Aorta (tissue), 5 donors: ENCODE measurements around the gene CITED2. TPM values are rescaled to one million over a fixed set of nuclear protein-coding genes. Genes with fewer than 3 reads are reported as not detected.
A peak's percentile ranks its signal among the peaks of the same experiment; 100 is the strongest.

Source experiments
- ATAC-seq: fragments of 200-7000 bp; cut with Tn5 transposase; one replicate; pipeline ENCODE4 v1.9.1; 2022; ENCODE audit warnings: moderate library complexity; ENCODE audit not compliant: low FRiP score
- DNase-seq, 2 donors: peaks; one replicate each; pipeline ENCODE4 v3.0.0-alpha.2; 2020
- H3K27ac ChIP-seq, 2 donors: one replicate each; pipeline ENCODE4 v1.5.1; 2013; ENCODE audit warnings: low read length in 2 of 2, mild to moderate bottlenecking in 2 of 2, moderate library complexity in 2 of 2, control low read depth in 1 of 2, inconsistent platforms in 1 of 2, low read depth in 1 of 2
- H3K27me3 ChIP-seq, 2 donors: one replicate each; pipeline ENCODE4 v1.6.1; 2013; ENCODE audit warnings: control low read depth in 1 of 2, low read length in 1 of 2, mild to moderate bottlenecking in 1 of 2, moderate library complexity in 1 of 2; ENCODE audit not compliant: insufficient read depth in 2 of 2, control insufficient read depth in 1 of 2
- H3K36me3 ChIP-seq, 2 donors: one replicate each; pipeline ENCODE4 v1.6.1; 2013; ENCODE audit warnings: control low read depth in 1 of 2, low read length in 1 of 2, mild to moderate bottlenecking in 1 of 2; ENCODE audit not compliant: insufficient read depth in 2 of 2, control insufficient read depth in 1 of 2
- H3K4me1 ChIP-seq, 2 donors: one replicate each; pipeline ENCODE4 v1.6.1; 2013; ENCODE audit warnings: low read length in 2 of 2, control low read depth in 1 of 2, mild to moderate bottlenecking in 1 of 2, moderate library complexity in 1 of 2; ENCODE audit not compliant: insufficient read depth in 2 of 2, control insufficient read depth in 1 of 2
- H3K4me3 ChIP-seq, 2 donors: one replicate each; pipeline ENCODE4 v1.5.1; 2013; ENCODE audit warnings: low read length in 2 of 2, control low read depth in 1 of 2, mild to moderate bottlenecking in 1 of 2
- H3K9me3 ChIP-seq: one replicate; pipeline ENCODE4 v1.6.1; 2013; ENCODE audit warnings: mild to moderate bottlenecking, low read length; ENCODE audit not compliant: control insufficient read depth
- WGBS, 2 donors: extraction: QIAGEN DNeasy Blood & Tissue Kit; methylation state at CpG; one replicate each; pipeline ENCODE4 v1.1.7; 2013; 5-methylcytosine and 5-hydroxymethylcytosine counted together
- intact Hi-C, 2 donors: fragments of 100-400 bp; cut with DNase I; formaldehyde crosslinking; loops; one replicate each; pipeline versions ENCODE4 v1.14.2 to v1.15.0; 2022
- polyA plus RNA-seq, 2 donors: library from polyadenylated mRNA; stranded (reverse); fragments of 200-250 nt; gene quantifications; one replicate each; pipeline ENCODE4 v1.2.3, GENCODE V29; 2013
- total RNA-seq, 2 donors: library from RNA; stranded (reverse); fragmentation: NEBNext Ultra II Directional; extraction: Animal tissue kit (Norgen Biotek cat#: 25700); gene quantifications; one replicate each; pipeline ENCODE4 v1.2.1, GENCODE V29; 2021
- donor health status: healthy with polysubstance abuse.
- donor health status: Bipolar disorder and iron deficiency.
- donor health status: DM: no; HTN: no; CAD: no.
- donor health status: DM: no; HTN: no; CAD: no.
- donor health status: DM: yes; HTN: yes; CAD: no.

The CITED2 gene
- total and polyA plus RNA-seq, 4 donors: 19.3 to 64.1 (median 53.5) TPM

DNA sequence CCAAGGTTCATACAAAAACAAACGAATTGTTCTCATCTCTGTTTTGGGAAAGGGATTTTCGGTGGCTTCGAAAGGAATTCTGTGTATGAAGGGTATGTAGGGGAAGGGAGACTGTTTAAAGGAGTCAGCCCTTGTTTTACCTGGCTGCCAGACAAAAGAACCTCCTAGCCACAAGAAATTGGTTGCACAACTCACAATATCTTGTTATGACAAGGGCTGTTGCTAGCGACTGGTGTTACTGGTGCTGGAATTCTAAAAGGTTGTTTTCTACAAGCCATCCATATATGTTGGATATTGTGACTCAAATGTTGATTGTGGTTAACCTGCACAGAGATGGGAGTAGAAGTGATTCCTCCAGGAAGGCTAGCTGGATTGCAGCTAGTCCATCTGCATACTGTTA is 34.6 kb upstream of the CITED2 start:
- intact Hi-C loops: no loop called here
- H3K36me3 ChIP-seq: no peaks in the 10 kb centered on the region
- H3K9me3 ChIP-seq: no peaks in the 10 kb centered on the region
- H3K27ac ChIP-seq: no peak overlapping the region
- no peak for DNase-seq
- ATAC-seq: peak; percentile 19
- WGBS, 2 donors: 13 to 15% methylated on average over 4 of the region's 4 CpGs
- H3K4me3 ChIP-seq: no peak overlapping the region
- no peaks in the 10 kb centered on the region for H3K4me1 ChIP-seq
- H3K27me3 ChIP-seq: no peaks in the 10 kb centered on the region

DNA sequence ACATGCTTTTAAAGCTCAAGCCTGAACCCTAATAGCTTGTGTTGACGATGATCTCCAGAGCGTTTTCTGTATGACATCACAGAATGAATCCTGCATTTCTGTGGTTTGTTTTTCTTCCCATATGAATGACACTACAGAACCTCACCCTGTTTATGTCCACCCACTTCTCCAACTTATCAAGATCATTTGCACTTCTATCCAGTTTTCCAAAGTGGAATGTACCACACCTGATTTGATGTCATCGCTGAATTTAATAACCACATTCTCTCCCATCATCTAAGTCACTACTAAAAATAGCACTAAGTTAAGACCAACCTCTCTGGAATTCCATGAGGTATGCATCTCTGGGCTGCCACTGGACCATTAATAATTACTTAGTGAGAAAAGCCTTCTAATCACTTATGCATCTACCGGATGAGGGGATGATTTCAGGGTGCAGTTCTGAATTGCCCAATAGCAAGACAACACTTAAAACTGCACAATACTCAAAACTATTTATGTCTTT is 33.3 kb upstream of the CITED2 start:
- Histone ChIP-seq H3K36me3 (no peaks in the 10 kb centered on the region), H3K9me3 (no peaks in the 10 kb centered on the region), H3K4me1 (no peaks in the 10 kb centered on the region), H3K4me3 (no peak overlapping the region), H3K27ac (no peak overlapping the region), H3K27me3 (no peaks in the 10 kb centered on the region)
- 64 to 65% methylated on average over 4 of the region's 4 CpGs for WGBS, 2 donors
- intact Hi-C loops: no loop called here
- DNase-seq (no peak), ATAC-seq (no peak)

DNA sequence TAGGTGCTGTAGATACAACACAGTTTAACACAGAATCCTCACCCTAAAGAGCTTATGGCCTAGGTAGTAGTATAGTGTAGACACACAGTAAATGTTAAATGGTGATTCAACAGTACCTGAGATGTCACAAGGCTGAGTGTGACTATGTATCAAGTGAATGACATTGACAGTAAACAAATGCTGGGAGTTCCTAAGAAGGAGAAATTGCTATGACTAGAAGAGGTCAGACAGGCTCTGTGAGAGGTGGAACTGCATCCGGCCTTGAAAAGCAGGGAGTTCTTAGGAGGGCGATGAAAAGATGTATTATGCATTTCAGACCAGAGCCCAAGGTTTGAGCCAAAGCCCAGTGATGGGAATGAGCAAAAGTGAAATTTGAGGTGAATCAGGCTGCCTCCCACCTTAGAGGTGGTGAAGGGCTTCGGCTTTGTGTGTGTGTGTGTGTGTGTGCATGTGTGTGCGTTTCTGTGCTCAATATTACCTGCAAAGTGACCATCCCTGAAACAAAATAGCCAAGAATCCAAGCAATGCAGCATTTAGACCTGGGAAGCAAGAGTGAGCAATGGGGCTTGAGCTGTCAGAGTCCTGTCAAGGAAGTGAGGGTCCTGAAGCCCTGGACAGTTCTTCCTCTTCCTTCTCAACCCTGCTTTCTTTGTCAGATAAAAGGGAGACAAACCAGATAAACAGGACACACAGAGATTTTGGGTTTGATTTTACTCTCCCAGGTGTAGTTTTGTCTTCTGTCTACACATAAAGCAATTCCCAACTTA is 32.3 kb upstream of the CITED2 start:
- no peaks in the 10 kb centered on the region for H3K9me3 ChIP-seq
- no peak for ATAC-seq
- WGBS, 2 donors: 89 to 90% methylated on average over 4 of the region's 4 CpGs
- H3K27me3 ChIP-seq: no peaks in the 10 kb centered on the region
- no peak overlapping the region for H3K4me3 ChIP-seq
- intact Hi-C loops: no loop called here
- H3K27ac ChIP-seq: no peak overlapping the region
- no peak for DNase-seq
- H3K36me3 ChIP-seq: no peaks in the 10 kb centered on the region
- H3K4me1 ChIP-seq: no peaks in the 10 kb centered on the region

DNA sequence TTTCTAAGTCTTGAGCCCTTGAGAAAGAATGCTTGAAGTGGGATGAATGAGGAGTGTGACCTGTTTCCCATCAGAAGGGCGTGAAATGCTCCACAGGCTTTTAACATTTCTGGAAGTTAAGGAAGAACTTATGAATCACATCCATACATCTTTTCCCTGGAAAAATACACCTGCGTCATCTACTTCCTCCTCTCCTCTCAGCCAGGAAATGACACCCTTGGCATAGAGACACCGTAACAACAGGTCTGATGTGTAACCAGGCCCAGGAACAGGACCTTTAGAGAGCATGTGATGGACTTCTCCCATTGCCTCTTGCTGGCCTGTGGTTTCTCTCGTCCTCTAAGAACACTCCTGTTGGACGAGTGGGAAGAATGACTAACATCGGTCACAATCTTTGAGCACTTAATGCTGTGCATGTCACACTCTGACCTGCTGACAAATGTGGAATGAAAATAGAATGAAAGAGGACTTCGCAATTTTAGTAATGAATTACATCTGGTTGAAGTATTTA is 28.5 kb upstream of the CITED2 start:
- H3K27ac ChIP-seq: no peak overlapping the region

DNA sequence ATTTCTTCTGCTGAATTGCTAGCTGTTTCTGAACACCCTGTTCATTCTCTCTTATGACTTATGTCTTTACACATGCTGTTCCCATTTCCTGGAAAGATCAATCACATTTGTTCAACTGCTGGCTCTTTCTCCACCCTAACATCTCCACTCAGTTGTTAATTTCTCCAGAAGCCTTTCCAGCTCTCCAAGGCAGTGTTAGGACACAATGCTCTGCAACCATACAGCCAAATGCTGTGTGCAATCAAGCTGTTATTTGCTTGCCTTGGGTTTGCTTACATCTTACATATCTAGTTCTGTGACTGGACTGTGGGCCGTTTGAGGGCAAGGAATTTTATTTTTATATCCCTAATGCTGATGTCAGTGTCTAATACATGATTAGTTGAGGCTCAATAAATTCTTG is 24.2 kb upstream of the CITED2 start:
- H3K36me3 ChIP-seq: no peaks in the 10 kb centered on the region
- no peaks in the 10 kb centered on the region for H3K4me1 ChIP-seq
- ATAC-seq (no peak), DNase-seq (no peak)
- no peak overlapping the region for H3K27ac ChIP-seq
- intact Hi-C loops: no loop called here
- H3K27me3 ChIP-seq: no peaks in the 10 kb centered on the region
- no peak overlapping the region for H3K4me3 ChIP-seq
- no peaks in the 10 kb centered on the region for H3K9me3 ChIP-seq
- 46 to 59% methylated on average over 1 of the region's 1 CpG for WGBS, 2 donors

More for the DNA sequence above, 28.5 kb upstream of the CITED2 start:
- H3K9me3 ChIP-seq: no peaks in the 10 kb centered on the region
- no peaks in the 10 kb centered on the region for H3K27me3 ChIP-seq
- intact Hi-C loops: no loop called here
- 75 to 79% methylated on average over 7 of the region's 7 CpGs for whole genome bisulfite sequencing, 2 donors
- H3K4me3 ChIP-seq: no peak overlapping the region
- DNase-seq (no peak), ATAC-seq (no peak)
- H3K36me3 ChIP-seq: no peaks in the 10 kb centered on the region
- no peaks in the 10 kb centered on the region for H3K4me1 ChIP-seq

DNA sequence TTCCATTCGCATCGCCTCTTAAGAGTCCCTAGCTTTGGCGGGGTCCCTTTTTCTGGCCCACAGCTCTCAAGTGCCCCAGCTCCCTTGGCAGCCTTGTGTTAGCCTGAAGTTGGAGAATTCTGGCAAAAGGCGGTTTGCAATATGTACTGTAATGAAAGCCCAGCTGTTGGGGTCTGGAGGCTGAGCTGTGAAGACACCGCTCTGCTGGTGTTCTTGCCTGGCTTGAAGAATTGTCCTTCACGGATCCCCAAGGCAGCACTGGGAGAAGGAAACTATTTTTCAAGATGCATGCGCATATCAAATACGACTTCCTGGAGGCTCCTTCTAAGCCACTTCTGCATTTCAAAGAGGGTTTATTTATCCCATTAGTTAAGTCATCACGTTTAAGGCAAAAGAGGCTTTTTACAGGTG is 21.4 kb upstream of the CITED2 start:
- Histone ChIP-seq H3K27me3 (no peaks in the 10 kb centered on the region), H3K9me3 (no peaks in the 10 kb centered on the region), H3K4me3 (no peak overlapping the region), H3K36me3 (no peaks in the 10 kb centered on the region), H3K4me1 (no peaks in the 10 kb centered on the region), H3K27ac (no peak overlapping the region)
- intact Hi-C loops: no loop called here
- WGBS, 2 donors: 69 to 76% methylated on average over 9 of the region's 9 CpGs
- no peak for ATAC-seq
- DNase-seq: no peak

DNA sequence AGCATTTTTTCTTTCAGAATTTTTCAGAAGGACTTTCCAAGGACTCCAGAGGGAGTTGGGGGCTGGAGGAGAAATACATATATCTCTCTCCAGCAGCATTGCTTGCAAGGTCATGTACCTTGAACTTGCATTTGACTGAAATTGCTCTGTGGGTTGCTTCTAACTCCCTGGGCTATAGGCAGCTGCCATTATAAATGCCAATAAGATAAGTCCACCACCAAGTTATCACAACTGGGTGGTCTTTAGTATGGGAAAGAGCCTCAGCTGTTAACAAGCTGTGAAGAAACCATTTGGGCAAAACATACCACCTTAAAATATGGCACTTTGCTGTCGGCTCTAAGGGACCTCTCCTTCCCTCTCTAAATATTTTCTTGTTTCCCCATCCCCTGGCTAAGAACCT is 20.9 kb upstream of the CITED2 start:
- DNase-seq: no peak
- ATAC-seq: no peak
- Histone ChIP-seq H3K27ac (no peak overlapping the region), H3K4me3 (no peak overlapping the region), H3K27me3 (no peaks in the 10 kb centered on the region), H3K9me3 (no peaks in the 10 kb centered on the region), H3K4me1 (no peaks in the 10 kb centered on the region), H3K36me3 (no peaks in the 10 kb centered on the region)
- 65 to 81% methylated on average over 1 of the region's 1 CpG for WGBS, 2 donors
- intact Hi-C loops: no loop called here

DNA sequence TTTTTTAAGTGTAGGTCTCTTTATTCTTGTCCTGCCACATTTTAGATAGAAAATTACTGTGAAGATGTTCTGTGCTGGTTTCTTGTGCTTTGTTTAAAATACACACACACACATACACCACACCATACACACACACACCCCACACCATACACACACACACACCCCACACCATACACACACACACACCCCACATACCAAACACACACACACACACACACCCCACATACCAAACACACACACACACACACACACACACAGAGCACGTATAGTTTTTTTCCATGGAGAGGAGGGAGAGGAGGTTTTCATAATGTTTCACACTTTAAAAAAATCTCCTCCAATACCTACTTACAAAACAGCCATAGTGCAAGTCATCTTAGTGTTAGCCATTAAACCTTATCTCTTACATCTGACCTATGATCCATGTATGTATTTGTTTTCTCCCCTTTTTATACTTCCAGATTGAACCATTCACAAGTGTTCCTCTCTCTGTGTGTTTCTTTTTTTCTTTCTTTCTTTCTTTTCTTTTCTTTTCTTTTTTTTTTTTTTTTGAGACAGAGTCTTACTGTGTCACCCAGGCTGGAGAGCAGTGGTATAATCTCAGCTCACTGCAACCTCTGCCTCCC is 19.7 kb upstream of the CITED2 start:
- intact Hi-C loops: no loop called here
- 69 to 91% methylated on average over 1 of the region's 1 CpG for WGBS, 2 donors
- DNase-seq: no peak
- no peaks in the 10 kb centered on the region for H3K27me3 ChIP-seq
- H3K4me1 ChIP-seq: no peaks in the 10 kb centered on the region
- no peak for ATAC-seq
- H3K9me3 ChIP-seq: no peaks in the 10 kb centered on the region
- H3K36me3 ChIP-seq: no peaks in the 10 kb centered on the region
- H3K4me3 ChIP-seq: no peak overlapping the region
- no peak overlapping the region for H3K27ac ChIP-seq

DNA sequence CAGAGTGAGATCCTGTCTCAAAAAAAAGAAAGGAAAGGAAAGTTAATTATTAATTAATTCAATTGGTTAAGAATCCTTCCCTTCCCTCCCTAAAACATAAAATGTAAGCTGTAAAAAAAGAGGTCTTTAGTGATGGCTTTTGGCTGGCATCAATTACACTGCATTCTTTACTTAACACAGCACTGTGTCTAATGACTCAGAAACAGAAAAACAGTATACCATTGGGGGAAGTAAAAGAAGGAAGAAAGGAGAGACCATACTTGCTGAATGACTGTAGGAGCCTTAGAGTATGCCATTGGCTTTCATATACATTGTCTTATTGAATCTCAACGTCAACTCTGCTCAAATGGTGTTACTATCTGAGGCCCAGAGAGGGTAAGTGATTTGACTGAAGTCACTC is 18.3 kb upstream of the CITED2 start:
- intact Hi-C loops: no loop called here
- Histone ChIP-seq H3K9me3 (no peaks in the 10 kb centered on the region), H3K27ac (no peak overlapping the region), H3K4me1 (no peaks in the 10 kb centered on the region), H3K27me3 (no peaks in the 10 kb centered on the region), H3K4me3 (no peak overlapping the region), H3K36me3 (no peaks in the 10 kb centered on the region)
- DNase-seq: no peak
- WGBS, 2 donors: 85 to 93% methylated on average over 1 of the region's 1 CpG
- no peak for ATAC-seq
